ENCODE measurements around the gene MEI1. TPM values are rescaled to one million over a fixed set of nuclear protein-coding genes. Genes with fewer than 3 reads are reported as not detected.

Gene MEI1
- polyA plus RNA-seq, 1 experiment = 3.8 TPM

DNA sequence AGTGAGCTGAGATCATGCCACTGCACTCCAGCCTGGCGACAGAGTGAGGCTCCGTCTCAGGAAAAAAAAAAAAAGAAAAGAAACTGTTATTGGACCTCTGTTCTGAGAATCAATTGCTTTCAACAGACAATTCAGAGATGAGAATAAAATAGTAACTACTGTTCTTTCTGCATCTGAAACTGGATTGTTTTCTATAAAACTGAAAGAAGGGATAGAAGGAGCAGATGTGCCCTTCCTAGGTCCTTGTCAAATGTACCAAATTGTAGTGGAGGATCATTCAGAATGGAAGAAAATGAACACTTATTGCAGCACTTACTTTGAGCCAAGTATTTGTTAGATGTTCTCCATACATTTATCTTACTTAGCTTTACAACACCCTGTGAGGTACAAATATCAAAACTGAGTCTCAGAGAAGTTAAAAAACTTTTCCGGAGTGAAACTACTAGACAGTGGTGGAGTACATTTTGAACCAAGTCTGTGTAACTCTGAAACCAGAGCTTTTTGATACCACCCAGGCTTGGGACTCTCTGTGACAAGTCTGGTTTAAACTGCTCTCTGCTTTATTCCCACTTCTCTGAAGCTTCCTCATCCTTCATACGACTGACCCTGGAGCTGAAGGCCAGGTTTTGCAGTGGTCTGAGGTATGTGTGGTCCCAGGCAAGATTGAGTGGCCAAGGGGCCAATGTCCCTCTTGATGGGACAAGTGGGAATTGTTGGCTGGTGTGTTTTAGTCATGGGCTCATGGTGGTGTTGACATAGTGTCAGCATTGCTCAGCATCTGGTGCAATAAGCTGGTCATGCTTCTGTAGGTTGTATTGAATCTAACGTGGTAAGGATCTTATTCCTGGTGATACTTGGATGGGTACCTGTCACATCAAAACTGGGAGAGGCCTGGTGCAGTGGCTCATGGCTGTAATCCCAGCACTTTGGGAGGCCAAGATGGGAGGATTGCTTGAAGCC, 53.0 kb downstream of the MEI1 start:
- no peak overlapping the region for H3K4me3 ChIP-seq (ENCODE audit: low read depth, low read length)
- TF ChIP-seq, protein P1, sequence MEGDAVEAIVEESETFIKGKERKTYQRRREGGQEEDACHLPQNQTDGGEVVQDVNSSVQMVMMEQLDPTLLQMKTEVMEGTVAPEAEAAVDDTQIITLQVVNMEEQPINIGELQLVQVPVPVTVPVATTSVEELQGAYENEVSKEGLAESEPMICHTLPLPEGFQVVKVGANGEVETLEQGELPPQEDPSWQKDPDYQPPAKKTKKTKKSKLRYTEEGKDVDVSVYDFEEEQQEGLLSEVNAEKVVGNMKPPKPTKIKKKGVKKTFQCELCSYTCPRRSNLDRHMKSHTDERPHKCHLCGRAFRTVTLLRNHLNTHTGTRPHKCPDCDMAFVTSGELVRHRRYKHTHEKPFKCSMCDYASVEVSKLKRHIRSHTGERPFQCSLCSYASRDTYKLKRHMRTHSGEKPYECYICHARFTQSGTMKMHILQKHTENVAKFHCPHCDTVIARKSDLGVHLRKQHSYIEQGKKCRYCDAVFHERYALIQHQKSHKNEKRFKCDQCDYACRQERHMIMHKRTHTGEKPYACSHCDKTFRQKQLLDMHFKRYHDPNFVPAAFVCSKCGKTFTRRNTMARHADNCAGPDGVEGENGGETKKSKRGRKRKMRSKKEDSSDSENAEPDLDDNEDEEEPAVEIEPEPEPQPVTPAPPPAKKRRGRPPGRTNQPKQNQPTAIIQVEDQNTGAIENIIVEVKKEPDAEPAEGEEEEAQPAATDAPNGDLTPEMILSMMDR (IDR thresholded peaks at IDR 0.05; ENCODE audit: insufficient read depth, low read depth, low read length) = no peak
- peaks cover 8% of the 10 kb centered on the region for H3K27me3 ChIP-seq (ENCODE audit: control insufficient read depth, insufficient read depth, low read length)
- no peaks in the 10 kb centered on the region for H3K36me3 ChIP-seq (ENCODE audit: control insufficient read depth, insufficient read depth, low read length)
- CTCF ChIA-PET = interaction anchor here (1.9 kb wide), 1 partner anchor 189 kb away, joined by 7 read pairs; no protein-coding TSS in a partner anchor
- DNase-seq (ENCODE audit: low read depth) = no peak
- POLR2A ChIA-PET = no interaction called here

GRCh38 chr22:41753984-41754383, 54.7 kb downstream of the MEI1 start:
- DNase-seq (ENCODE audit: low read depth) = no peak
- no peaks in the 10 kb centered on the region for H3K36me3 ChIP-seq (ENCODE audit: control insufficient read depth, insufficient read depth, low read length)
- no peak overlapping the region for H3K4me3 ChIP-seq (ENCODE audit: low read depth, low read length)
- peaks cover 8% of the 10 kb centered on the region for H3K27me3 ChIP-seq (ENCODE audit: control insufficient read depth, insufficient read depth, low read length)
- ChIA-PET POLR2A (no interaction called here), CTCF (interaction anchor here (1.2 to 2.4 kb wide), 2 partner anchors 7 to 57 kb away, joined by 3 to 9 read pairs; no protein-coding TSS in a partner anchor)
- TF ChIP-seq, protein P1 (IDR thresholded peaks at IDR 0.05; ENCODE audit: insufficient read depth, low read depth, low read length) = no peak

DNA sequence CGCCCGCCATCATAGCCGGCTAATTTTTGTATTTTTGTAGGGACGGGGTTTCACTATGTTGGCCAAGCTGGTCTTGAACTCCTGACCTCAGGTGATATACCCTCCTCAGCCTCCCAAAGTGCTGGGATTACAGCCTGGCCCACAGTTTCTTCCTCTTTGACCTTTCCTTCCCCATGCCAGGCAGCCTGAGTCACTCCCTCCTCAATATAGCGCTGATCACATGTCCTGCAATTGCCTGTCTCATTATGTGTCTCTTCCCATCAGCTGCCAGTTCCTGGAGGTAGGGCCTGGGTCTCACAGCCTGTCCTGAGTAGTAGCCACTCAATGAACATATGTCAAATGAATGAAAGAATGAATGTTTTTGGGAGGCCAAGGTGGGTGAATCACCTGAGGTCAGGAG, 58.2 kb downstream of the MEI1 start:
- ChIA-PET POLR2A (no interaction called here), CTCF (interaction anchor here (1.6 kb wide), 1 partner anchor 11 kb away, joined by 4 read pairs; no protein-coding TSS in a partner anchor)
- DNase-seq (ENCODE audit: low read depth) = no peak

DNA sequence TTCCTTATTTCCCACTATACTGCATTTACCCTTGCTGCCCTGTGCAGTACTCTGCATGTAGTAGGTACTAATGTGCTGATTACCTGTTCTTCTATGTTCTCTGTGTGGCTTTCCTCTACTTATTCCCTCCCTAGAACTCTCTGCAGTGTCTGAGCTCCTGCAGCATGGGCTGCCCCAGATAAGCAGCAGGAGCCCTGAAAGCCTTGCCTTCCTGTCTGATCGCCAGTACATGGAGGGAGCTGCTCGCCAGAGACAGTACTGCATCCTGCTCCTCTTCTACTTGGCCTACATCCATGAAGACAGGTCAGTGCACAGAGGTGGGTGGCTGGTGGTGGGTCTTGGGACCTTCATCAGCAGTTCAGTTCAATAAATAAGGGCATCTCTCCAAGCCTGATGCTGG, 58.9 kb downstream of the MEI1 start:
- TF ChIP-seq, protein P1 (IDR thresholded peaks at IDR 0.05; ENCODE audit: insufficient read depth, low read depth, low read length) = no peak
- POLR2A ChIA-PET = no interaction called here
- Histone ChIP-seq H3K27me3 (ENCODE audit: control insufficient read depth, insufficient read depth, low read length) (peaks cover 1% of the 10 kb centered on the region), H3K4me3 (ENCODE audit: low read depth, low read length) (no peak overlapping the region), H3K36me3 (ENCODE audit: control insufficient read depth, insufficient read depth, low read length) (no peaks in the 10 kb centered on the region)
- DNase-seq (ENCODE audit: low read depth) = no peak
- CTCF ChIA-PET = interaction anchor here (1.6 kb wide), 1 partner anchor 11 kb away, joined by 4 read pairs; no protein-coding TSS in a partner anchor

More for the DNA sequence above, 58.2 kb downstream of the MEI1 start:
- peaks cover 1% of the 10 kb centered on the region; the same call in 1 of the 2 replicates for H3K27me3 ChIP-seq (ENCODE audit: control insufficient read depth, insufficient read depth, low read length)
- TF ChIP-seq, protein P1 (IDR thresholded peaks at IDR 0.05; ENCODE audit: insufficient read depth, low read depth, low read length) = no peak
- no peak overlapping the region for H3K4me3 ChIP-seq (ENCODE audit: low read depth, low read length)
- H3K36me3 ChIP-seq (ENCODE audit: control insufficient read depth, insufficient read depth, low read length) = no peaks in the 10 kb centered on the region

Data from BJ (cell line).